NCI-H460 (cell line): ENCODE data around the gene RAC3. TPM values are rescaled to one million over a fixed set of nuclear protein-coding genes. Genes with fewer than 3 reads are reported as not detected.

ENCODE experiments used
- DNase-seq: peaks from one replicate; pipeline ENCODE4 v3.0.0-alpha.2; 2016; ENCODE audit warnings: low read depth; ENCODE audit errors: extremely low read depth
- total RNA-seq: library from RNA; depleted of rRNA; stranded (reverse); fragments of >200 nt; shearing (Covaris generic); gene quantifications from 2 replicates; pipeline ENCODE4 v1.2.3, GENCODE V29; 2014

The RAC3 gene
- total RNA-seq, 1 experiment from 2014 or later: 19.0 TPM

- no peak for DNase-seq
These were observed 32.6 kb upstream of the RAC3 start for GRCh38 chr17:81998691-81999438.

DNA sequence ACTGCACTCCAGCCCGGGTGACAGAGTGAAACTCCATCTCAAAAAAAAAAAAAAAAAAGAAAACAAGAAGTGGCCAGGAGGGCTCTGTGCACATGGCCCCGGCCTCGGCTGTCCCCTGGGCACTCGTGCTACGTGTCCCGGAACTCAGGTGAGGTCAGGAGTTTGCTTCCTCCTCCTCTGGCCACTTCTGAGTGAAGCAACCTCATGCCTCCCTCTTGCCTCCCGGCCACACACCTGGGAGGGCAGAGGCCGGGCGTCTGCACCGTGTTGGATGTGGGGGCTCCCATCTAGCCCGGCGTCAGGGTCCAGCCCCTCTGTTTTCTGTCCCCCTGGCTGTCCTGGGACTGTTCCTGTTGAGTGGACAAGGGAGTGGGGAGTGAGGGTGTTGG is 31.9 kb upstream of the RAC3 start:
- DNase-seq: no peak

- no peak for DNase-seq
These were observed 31.3 kb upstream of the RAC3 start for GRCh38 chr17:81999976-82000802.

- DNase-seq: no peak
These were observed 30.5 kb upstream of the RAC3 start for GRCh38 chr17:82000803-82001570.

- no peak for DNase-seq
These were observed 29.9 kb upstream of the RAC3 start for GRCh38 chr17:82001571-82002056.

GRCh38 chr17:82003411-82004381 is 27.8 kb upstream of the RAC3 start:
- DNase-seq: peak; percentile 52

DNA sequence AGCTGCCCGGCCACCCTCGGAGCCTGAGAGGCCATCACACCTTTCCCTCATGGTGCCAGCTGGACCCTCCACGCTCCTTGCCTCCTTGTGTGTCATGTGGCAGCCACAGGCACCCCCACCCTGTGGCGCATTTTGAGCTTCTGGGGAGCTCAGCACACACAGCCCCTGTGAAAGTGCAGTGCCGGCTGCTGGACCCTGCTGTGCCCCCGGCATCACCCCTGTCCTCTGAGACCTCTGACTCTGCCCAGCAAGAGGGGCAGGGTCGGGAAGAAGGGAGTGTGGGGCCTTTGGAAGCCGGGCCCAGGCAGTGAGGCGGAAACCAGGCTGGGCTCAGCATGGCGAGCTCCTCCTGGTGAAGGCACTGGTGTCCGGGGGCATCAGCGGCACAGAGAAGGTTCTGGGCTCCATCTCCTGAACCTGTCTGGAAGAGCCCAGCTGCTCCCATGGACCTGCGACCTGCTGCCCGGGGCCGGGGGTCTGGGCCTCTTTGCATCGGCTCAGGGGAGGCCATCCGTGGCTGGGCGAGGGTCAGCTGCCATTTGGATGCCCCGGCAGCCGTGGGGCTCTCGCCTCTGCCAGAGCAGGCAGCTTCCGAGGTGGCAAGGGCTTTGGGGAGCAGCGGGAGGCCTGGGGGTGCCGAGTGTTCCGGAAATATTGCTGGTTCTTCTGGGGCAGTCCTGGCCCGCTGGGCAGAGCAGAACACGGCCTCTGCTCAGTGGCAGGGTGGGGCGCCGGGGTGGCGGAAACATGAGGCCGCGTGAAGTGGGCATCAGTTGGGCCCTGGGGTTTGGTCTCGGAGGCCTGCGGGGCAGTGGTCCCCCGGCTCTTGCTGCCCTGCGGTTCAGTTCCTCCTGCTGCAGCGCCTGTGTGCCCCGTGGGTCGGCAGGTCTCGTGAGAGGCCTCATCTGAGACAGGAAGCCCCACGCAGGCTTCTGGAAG is 26.7 kb upstream of the RAC3 start:
- no peak for DNase-seq

DNA sequence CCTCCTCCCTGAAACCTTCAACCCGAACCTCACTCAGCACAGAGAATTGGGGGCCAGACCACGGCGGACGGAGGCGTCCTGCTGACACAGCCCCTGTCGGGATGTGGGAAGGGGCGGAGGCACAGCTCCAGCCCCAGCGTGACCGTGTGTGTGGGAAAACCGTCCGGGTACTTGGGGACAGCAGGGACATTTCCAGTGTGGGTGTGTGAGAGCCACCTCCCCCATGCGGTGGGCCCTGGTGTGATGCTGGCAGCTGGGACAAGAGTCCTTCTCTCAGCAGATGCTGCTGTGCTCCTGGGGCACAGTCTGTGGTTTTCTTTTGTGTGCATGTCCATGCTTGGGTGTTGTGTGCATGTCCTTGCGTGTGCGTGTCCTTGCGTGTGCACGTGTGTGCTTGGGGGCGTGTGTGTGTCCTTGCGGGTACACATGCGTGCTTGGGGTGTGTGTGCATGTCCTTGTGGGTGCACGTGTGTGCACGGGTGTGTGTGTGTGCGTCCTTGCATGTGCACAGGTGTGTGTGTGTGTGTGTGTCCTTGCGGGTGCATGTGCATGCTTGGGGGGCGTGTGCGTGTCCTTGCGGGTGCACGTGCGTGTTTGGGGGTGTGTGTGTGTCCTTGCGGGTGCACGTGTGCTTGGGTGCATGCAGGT is 25.7 kb upstream of the RAC3 start:
- no peak for DNase-seq

- no peak for DNase-seq
These were observed 24.8 kb upstream of the RAC3 start for GRCh38 chr17:82006468-82007227.

DNA sequence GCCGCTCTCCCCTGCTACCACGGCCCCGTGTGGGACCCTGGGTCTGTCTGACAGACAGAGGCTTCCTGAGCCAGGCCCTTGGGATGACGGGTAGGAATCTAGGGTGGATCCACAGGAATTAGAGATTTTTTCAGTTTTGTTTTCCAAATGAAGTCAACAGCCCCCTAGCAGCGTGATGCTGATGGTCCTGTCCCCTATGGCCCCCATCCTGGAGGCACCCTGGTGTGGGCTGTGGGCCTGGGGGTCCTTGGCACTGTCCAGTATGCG is 24.3 kb upstream of the RAC3 start:
- DNase-seq: no peak

DNA sequence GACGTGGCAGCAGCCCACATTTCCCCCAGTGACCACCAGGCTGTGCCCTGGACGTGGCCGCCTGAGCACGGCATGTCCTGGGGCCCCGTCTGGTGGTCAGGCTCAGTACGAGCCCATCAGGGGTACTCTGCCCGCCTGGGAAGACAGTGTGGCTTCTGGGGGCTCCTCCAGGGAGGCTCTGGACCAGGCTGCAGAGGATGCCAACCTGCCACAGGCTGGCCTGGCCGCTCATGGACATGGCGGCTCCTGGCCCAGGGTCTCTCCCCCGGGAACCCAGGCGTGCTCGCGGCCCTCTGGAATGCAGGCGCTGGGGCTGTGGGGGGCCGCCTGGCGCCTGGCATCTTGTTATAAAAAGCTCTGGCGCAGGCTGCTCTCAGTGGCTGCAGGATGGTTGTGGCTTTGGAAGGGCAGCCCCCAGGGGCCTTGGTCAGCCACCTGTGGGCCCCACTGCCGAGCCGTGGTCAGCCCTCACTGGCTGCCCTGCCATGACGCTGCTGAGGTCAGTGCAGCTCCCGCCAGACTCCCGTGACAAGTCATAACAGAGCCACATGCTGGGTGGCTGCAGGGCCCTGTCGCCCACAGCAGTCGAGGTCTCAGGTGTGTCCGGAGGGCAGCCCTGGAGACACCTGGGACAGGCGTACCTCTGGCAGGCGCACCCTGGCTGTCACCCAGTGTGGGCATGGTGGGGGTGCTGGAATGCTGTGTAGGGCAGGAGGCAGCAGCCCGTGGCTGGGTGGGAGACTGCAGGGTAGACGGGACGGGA is 23.8 kb upstream of the RAC3 start:
- no peak for DNase-seq

DNA sequence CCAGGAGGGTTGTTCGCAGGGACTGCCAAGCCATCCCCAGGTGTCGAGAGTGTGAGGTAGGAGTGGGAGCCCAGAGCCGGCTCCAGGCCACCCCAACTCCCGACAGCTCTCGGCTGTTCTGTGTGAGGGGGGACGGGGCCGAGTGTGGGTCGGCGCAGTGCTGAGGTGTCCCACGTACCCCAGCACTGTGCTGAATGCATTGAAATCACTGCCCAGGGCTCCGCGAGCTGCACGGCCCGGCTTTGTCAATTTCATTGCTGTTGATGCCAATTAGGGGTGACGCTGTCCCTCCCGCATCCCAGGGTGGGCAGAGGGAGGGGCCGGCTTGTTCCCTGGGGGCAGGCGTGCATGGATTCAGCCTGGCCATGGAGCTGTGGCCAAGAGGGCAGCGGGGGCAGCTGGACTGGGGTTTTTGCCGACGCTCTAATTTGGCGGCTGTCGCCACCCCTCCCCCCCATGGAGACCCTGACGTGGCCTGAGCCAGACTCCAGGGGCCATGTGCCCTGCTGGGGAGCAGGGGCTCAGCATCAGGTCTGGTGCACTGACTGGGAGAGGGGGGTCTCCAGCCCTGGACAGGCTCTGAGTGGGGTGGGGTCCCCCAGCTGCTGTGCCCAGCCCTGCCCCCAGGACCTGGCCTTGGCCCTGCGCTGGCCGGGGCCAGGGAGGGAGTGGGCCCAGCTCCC is 23.1 kb upstream of the RAC3 start:
- no peak for DNase-seq

DNA sequence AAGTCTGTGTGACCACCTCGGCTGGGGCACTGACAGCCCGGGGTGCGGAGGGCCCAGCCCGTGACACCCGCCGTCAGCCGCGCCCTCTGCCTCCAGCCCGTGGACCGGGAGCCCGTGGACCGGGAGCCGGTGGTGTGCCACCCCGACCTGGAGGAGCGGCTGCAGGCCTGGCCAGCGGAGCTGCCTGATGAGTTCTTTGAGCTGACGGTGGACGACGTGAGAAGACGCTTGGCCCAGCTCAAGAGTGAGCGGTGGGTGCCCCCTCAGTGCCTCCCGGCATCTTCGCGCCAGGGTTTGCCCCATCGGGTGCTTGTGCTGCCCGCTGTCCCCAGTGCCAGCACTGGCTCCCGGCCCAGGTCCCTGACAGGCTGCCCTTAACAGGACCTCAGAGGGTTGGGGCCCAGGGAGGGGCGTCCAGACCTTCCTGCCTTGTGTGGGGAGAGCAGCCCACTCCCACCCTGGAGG is 22.5 kb upstream of the RAC3 start:
- DNase-seq: no peak

DNA sequence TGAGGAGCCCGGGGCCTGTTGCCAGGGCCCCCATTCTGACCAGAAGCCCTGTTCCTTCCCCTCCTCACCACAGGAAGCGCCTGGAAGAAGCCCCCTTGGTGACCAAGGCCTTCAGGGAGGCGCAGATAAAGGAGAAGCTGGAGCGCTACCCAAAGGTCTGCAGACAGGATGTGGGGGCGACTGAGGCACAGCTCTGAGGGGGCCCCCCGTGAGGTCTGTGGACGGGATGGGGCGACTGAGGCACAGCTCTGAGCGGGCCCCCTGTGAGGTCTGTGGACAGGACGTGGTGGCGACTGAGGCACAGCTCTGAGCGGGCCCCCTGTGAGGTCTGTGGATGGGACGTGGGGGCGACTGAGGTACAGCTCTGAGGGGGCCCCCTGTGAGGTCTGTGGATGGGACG is 22.1 kb upstream of the RAC3 start:
- no peak for DNase-seq

DNA sequence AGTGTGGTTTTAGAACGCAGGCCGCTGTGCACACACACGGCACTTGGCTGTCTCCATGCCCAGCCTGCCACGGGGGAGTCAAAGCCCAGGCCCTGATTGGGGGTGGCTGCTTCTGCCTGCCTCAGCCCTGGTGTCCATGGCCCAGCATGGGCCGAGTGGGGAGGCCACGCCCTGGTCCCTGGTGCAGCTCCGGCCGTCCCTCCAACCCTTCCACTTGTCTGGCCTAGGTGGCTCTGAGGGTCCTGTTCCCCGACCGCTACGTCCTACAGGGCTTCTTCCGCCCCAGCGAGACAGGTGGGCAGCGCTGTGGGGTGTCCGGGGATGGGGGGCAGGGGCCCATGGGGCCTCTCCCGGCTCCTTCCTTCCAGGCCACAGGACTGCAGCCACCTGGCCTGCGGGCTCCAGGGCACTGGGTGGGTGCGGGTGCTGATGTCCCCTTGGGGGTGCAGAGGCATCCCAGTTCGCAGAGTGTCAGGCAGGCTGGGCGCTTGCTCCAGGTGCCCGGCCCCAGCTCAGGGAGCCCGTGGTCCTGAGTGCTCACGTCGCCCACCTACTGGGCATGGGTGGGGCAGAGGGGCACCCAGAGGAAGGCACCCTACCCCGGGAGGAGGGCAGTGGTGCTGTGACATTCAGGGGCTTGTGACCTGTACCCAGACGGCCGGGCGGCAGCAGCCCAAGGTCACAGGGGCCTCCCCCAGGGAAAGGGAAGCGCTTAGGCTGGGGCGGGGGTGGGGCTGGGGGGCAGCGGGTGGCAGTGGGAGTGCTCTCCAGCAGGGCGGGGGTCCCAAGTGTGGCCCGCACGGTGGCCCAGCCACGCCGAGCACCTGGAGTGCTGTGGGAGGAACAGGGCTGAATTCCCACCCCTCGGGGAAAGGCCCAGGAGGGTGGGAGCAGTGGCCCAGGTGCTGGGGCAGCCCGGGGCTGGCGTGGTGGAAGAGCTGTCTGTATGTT is 20.6 kb upstream of the RAC3 start:
- DNase-seq: no peak
